SK-N-SH treated with all-trans-retinoic acid at 6 μM for 48 hours (cell line): Measurements from ENCODE around the gene CDK3.

ENCODE experiments used
- ATAC-seq: fragments of 200-7000 bp; cut with Tn5 transposase; 3 replicates; pipeline ENCODE4 v1.9.1; 2020; ENCODE audit warnings: mild to moderate bottlenecking, moderate library complexity
- BACH2 ChIP-seq: fragments of 250-450 bp; sonication (Bioruptor Pico); IDR thresholded peaks from 2 replicates; pipeline ENCODE4 v1.9.0; 2021; ENCODE audit warnings: mild to moderate bottlenecking, borderline replicate concordance
- CSDC2 ChIP-seq: fragments of 250-450 bp; sonication (Bioruptor Pico); IDR thresholded peaks from 2 replicates; pipeline ENCODE4 v1.5.0; 2020; ENCODE audit warnings: mild to moderate bottlenecking, moderate library complexity
- CSRNP3 ChIP-seq: fragments of 250-450 bp; sonication (Bioruptor Pico); IDR thresholded peaks from 2 replicates; pipeline ENCODE4 v1.5.1; 2021; ENCODE audit warnings: mild to moderate bottlenecking, moderate library complexity
- ESRRG ChIP-seq: fragments of 250-450 bp; sonication (Bioruptor Pico); IDR thresholded peaks from 2 replicates; pipeline ENCODE4 v1.6.1; 2021; ENCODE audit warnings: mild to moderate bottlenecking
- GLIS3 ChIP-seq: fragments of 250-450 bp; sonication (Bioruptor Pico); IDR thresholded peaks from 2 replicates; pipeline ENCODE4 v1.5.0; 2020; ENCODE audit warnings: mild to moderate bottlenecking, moderate library complexity
- OSR1 ChIP-seq: fragments of 250-450 bp; sonication (Bioruptor Pico); IDR thresholded peaks from 2 replicates; pipeline ENCODE4 v1.8.0; 2022; ENCODE audit warnings: moderate library complexity, mild to moderate bottlenecking, inconsistent platforms
- POU6F1 ChIP-seq: fragments of 250-450 bp; sonication (Bioruptor Pico); IDR thresholded peaks from 2 replicates; pipeline ENCODE4 v1.8.0; 2021; ENCODE audit warnings: low read depth, mild to moderate bottlenecking, moderate library complexity, borderline replicate concordance
- PPARA ChIP-seq: fragments of 250-450 bp; sonication (Bioruptor Pico); IDR thresholded peaks from 2 replicates; pipeline ENCODE4 v1.5.0; 2020; ENCODE audit warnings: mild to moderate bottlenecking, borderline replicate concordance
- RARB ChIP-seq: fragments of 250-450 bp; sonication (Bioruptor Pico); IDR thresholded peaks from 2 replicates; pipeline ENCODE4 v1.8.0; 2021; ENCODE audit warnings: mild to moderate bottlenecking, moderate library complexity
- SNAI2 ChIP-seq: fragments of 250-450 bp; sonication (Bioruptor Pico); IDR thresholded peaks from 2 replicates; pipeline ENCODE4 v1.5.0; 2020; ENCODE audit warnings: mild to moderate bottlenecking, moderate library complexity
- TOX ChIP-seq: fragments of 250-450 bp; sonication (Bioruptor Pico); IDR thresholded peaks from 2 replicates; pipeline ENCODE4 v1.8.0; 2021; ENCODE audit warnings: mild to moderate bottlenecking, moderate library complexity, borderline replicate concordance
- ZC3H10 ChIP-seq: fragments of 250-450 bp; sonication (Bioruptor Pico); IDR thresholded peaks from 2 replicates; pipeline ENCODE4 v1.5.1; 2021; ENCODE audit warnings: mild to moderate bottlenecking, moderate library complexity
- ZFP30 ChIP-seq: fragments of 450-650 bp; formaldehyde crosslinking; IDR thresholded peaks from 2 replicates; pipeline ENCODE4 v1.5.0; 2022; ENCODE audit warnings: mild to moderate bottlenecking, moderate library complexity
- ZNF565 ChIP-seq: fragments of 450-650 bp; formaldehyde crosslinking; conservative IDR thresholded peaks from 2 replicates; pipeline ENCODE4 v1.5.0; 2020; ENCODE audit warnings: low read depth, mild to moderate bottlenecking, moderate library complexity
- ZNF70 ChIP-seq: fragments of 450-650 bp; formaldehyde crosslinking; IDR thresholded peaks from 2 replicates; pipeline ENCODE4 v1.5.0; 2020; ENCODE audit warnings: mild to moderate bottlenecking, moderate library complexity
- ZNF8 ChIP-seq: fragments of 450-650 bp; formaldehyde crosslinking; IDR thresholded peaks from 2 replicates; pipeline ENCODE4 v1.5.0; 2020; ENCODE audit warnings: mild to moderate bottlenecking, moderate library complexity
- TF ChIP-seq, protein P1 (sequence below): fragments of 250-450 bp; sonication (Bioruptor Pico); IDR thresholded peaks from 2 replicates; pipeline ENCODE4 v1.5.1; 2020; ENCODE audit warnings: low read depth, mild to moderate bottlenecking, moderate library complexity
- TF ChIP-seq, protein P2 (sequence below): fragments of 250-450 bp; sonication (Bioruptor Pico); IDR thresholded peaks from 2 replicates; pipeline ENCODE4 v1.5.0; 2020; ENCODE audit warnings: mild to moderate bottlenecking, moderate library complexity

CDK3 gene

GRCh38 chr17:76005263-76006149 is 4.9 kb downstream of the CDK3 start:
- TF ChIP-seq ZC3H10 (CRISPR knock-in tag) = no peak
- no peak for TF ChIP-seq SNAI2 (CRISPR knock-in tag)
- no peak for TF ChIP-seq ESRRG (CRISPR knock-in tag)
- TF ChIP-seq POU6F1 (CRISPR knock-in tag) = no peak
- peak; percentile 80 for ATAC-seq

DNA sequence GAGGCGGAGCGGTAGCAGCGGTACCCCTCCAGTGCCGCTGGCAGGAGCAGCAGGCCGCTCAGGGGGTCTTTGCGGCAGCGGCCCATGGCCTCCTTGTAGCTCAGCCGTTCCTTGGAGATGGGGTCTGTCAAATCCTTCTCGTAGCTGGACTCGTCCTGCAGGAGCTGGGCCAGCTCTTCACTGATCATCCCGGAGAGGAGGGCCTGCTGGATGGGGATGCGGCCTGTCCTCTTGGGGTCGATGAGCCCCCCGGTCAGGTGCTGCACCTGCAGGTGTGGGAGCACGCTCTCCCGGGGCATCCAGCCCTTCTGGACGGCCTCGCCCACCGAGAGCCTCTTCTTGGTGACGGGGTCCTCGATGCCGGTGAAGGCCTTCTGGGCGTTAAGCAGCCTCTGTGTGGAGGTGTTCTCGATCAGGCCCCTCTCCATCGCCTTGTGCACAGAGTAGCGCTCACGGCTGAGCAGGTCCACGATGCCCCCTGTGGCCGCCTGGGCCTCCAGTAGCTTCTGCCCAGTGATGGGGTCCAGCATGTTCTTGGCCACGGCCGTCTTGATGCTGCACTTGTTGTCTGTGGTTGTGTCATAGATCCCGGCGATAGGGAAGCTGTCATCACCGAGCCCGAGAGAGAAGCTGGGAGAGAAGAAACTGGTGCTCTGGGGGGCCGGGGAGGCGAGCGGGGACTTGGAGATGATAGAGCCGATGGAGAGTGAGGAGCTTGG is 6.6 kb downstream of the CDK3 start:
- TF ChIP-seq ZFP30 (no peak), GLIS3 (CRISPR knock-in tag) (no peak), CSDC2 (CRISPR knock-in tag) (no peak), ZNF8 (CRISPR knock-in tag) (no peak), ZNF565 (CRISPR knock-in tag) (no peak)
- ATAC-seq = no peak

GRCh38 chr17:76007850-76008165 is 7.2 kb downstream of the CDK3 start:
- no peak for ATAC-seq
- TF ChIP-seq GLIS3 (CRISPR knock-in tag) (no peak), OSR1 (CRISPR knock-in tag) (no peak), ESRRG (CRISPR knock-in tag) (no peak), ZNF70 (CRISPR knock-in tag) (no peak)
- TF ChIP-seq, all 23 proteins: peak for 0

- ATAC-seq = no peak
- TF ChIP-seq CSRNP3 (CRISPR knock-in tag) (no peak), ZNF565 (CRISPR knock-in tag) (no peak), POU6F1 (CRISPR knock-in tag) (no peak), TOX (CRISPR knock-in tag) (no peak), RARB (CRISPR knock-in tag) (no peak), ZFP30 (no peak), PPARA (no peak), SNAI2 (CRISPR knock-in tag) (no peak), CSDC2 (CRISPR knock-in tag) (no peak), BACH2 (CRISPR knock-in tag) (no peak), OSR1 (CRISPR knock-in tag) (no peak)
- TF ChIP-seq, protein P1, sequence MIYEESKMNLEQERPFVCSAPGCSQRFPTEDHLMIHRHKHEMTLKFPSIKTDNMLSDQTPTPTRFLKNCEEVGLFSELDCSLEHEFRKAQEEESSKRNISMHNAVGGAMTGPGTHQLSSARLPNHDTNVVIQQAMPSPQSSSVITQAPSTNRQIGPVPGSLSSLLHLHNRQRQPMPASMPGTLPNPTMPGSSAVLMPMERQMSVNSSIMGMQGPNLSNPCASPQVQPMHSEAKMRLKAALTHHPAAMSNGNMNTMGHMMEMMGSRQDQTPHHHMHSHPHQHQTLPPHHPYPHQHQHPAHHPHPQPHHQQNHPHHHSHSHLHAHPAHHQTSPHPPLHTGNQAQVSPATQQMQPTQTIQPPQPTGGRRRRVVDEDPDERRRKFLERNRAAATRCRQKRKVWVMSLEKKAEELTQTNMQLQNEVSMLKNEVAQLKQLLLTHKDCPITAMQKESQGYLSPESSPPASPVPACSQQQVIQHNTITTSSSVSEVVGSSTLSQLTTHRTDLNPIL (CRISPR knock-in tag) = no peak
- TF ChIP-seq, protein P2, sequence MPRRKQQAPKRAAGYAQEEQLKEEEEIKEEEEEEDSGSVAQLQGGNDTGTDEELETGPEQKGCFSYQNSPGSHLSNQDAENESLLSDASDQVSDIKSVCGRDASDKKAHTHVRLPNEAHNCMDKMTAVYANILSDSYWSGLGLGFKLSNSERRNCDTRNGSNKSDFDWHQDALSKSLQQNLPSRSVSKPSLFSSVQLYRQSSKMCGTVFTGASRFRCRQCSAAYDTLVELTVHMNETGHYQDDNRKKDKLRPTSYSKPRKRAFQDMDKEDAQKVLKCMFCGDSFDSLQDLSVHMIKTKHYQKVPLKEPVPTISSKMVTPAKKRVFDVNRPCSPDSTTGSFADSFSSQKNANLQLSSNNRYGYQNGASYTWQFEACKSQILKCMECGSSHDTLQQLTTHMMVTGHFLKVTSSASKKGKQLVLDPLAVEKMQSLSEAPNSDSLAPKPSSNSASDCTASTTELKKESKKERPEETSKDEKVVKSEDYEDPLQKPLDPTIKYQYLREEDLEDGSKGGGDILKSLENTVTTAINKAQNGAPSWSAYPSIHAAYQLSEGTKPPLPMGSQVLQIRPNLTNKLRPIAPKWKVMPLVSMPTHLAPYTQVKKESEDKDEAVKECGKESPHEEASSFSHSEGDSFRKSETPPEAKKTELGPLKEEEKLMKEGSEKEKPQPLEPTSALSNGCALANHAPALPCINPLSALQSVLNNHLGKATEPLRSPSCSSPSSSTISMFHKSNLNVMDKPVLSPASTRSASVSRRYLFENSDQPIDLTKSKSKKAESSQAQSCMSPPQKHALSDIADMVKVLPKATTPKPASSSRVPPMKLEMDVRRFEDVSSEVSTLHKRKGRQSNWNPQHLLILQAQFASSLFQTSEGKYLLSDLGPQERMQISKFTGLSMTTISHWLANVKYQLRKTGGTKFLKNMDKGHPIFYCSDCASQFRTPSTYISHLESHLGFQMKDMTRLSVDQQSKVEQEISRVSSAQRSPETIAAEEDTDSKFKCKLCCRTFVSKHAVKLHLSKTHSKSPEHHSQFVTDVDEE (CRISPR knock-in tag) = no peak
- TF ChIP-seq, all 23 proteins: peak for 0
Observed at GRCh38 chr17:76008208-76008607, 7.6 kb downstream of the CDK3 start.
